NCI-H1092 (cell line): ENCODE results near the gene SPATS2.
"Not testable (repeated sequence)": the region's sequence is repeated elsewhere in the genome, so short reads cannot be mapped to it uniquely, and the experiment has no call there.

Experiments used
- DNase-seq: peaks from one replicate; lab custom pipeline; 2025; lab: John Stamatoyannopoulos, UW

Gene SPATS2

DNA sequence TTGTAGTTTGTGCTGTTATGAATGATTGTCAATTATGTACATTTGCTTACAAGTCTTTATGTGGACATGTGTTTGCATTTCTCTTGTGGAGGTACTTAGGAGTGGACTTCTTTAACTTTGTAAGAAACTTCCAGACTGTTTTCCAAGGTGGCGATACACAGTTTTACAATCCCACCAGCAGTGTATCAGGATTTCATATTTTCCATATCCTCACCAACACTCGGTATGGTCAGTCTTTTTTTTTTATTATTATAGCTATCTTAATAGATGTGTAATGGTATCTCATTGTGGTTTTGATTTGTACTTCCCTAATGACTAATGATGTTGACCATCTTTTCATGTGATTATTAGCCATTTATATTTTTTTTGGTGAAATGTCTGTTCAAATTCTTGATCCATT lies 97.9 kb downstream of the SPATS2 start:
- no peak for DNase-seq

- no peak for DNase-seq
Measured at GRCh38 chr12:49470986-49471385, 103.7 kb downstream of the SPATS2 start.

DNA sequence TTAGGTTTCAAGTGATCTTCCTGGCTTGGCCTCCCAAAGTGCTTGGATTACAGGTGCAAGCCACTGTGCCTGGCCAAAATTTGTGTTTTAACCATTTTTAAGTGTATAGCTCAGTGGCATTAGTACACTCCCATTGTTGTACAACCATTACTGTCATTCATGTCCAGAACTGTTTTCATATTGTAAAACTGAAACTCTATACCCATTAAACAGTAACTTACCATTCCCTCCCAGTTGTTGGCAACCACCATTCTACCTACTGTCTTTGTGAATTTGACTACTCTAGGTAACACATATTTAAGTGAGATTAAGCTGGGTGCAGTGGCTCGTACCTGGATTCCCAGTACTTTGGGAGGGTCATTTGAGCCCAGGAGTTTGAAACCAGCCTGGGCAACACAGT lies 104.3 kb downstream of the SPATS2 start:
- DNase-seq = no peak

- no peak for DNase-seq
Measured at GRCh38 chr12:49476091-49476490, 108.8 kb downstream of the SPATS2 start.

DNA sequence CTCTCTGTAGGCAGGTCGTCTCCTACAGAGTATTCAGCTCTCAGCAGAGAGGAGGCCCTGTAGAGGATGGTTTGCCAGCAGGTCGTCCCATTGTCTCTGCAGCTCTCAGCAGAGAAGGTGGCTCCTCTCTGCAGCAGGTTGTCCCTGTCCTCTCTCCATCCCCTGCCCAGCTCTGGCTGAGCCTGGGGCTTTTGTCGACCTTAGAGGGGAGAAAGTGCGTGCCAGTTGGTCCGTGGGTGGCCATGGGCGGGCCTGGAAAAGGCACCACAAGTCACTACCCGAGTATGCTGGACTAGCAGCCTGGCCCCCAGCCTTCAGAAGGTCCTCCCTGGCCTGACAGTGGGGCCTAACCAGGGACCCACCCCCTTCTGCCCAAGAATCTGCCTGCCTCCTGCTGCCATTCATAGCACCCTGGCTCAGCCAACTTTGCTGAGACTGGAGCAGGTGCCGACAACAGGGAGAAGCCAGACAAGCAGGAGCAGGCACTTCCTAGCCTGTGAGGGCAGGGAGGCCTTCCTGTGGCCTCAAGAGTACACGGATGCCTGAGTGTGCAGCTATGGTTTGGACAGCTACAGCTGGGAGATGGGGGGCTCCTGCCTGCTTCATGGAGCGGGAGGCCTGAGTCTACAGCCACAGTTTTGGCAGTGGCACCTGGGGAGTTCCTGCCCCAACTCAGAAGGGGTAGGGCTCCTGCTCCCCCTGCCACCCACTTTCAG lies 111.8 kb downstream of the SPATS2 start:
- no peak for DNase-seq

- no peak for DNase-seq
Measured at GRCh38 chr12:49482095-49483051, 115.1 kb downstream of the SPATS2 start.

- no peak for DNase-seq
Measured at GRCh38 chr12:49483619-49484018, 116.4 kb downstream of the SPATS2 start.

DNA sequence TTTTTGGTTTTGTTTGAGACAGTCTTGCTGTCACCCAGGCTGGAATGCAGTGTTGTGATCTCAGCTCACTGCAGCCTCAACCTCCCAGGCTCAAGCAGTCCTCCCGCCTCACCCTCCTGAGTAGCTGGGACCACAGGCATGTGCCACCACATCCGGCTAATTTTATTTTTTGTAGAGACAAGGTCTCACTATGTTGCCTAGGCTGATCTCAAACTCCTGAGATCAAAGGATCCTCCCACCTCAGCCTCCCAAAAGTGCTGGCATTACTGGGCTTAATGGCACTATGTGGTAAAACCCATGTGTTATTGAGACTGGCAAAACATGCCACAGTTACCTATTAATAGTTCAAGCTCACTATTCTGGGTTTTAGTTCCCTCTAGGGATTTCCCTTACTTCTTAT lies 120.3 kb downstream of the SPATS2 start:
- no peak for DNase-seq

- no peak for DNase-seq
Measured at GRCh38 chr12:49489154-49489553, 121.9 kb downstream of the SPATS2 start.

DNA sequence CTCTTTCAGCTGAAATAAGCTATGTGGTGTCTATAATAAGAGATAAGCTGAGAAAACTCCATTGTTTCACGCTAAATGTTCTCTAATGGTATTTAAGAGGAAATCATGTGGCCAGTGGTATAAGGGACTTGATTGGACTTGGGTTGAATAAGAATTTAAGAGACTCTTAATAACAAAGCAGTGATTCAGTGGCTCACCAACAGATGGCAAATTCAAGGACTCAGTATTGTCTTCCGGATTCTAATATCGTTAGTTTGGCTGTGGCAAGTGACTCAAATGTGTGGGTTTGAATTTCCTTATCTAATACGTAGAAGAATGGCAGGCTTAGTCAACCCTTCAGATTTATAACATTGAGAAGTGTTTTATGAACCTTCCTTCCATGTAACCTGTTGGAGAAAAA lies 122.5 kb downstream of the SPATS2 start:
- no peak for DNase-seq

GRCh38 chr12:49491823-49492222 lies 124.6 kb downstream of the SPATS2 start:
- DNase-seq = no peak

- no peak for DNase-seq
Measured at GRCh38 chr12:49493900-49494299, 126.6 kb downstream of the SPATS2 start.

GRCh38 chr12:49496417-49497360 lies 129.4 kb downstream of the SPATS2 start:
- DNase-seq = no peak

- no peak for DNase-seq
Measured at GRCh38 chr12:49501895-49502294, 134.6 kb downstream of the SPATS2 start.

DNA sequence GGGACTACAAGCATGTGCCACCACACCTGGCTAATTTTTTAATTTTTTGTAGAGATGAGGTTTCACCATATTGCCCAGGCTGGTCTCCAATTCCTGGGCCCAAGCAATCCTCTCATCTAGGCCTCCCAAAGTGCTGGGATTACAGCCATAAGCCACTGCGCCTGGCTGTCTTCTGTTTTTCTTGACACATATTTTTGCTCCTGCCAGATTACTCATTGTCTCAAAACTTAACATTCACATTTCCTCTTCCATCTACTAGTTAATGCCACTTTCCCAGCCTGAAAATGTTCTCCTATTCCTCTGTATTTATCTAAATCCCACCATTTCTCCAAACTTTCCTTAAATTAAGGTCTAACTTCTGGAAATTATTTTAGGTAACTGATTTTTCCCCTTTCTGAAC lies 135.3 kb downstream of the SPATS2 start:
- no peak for DNase-seq

DNA sequence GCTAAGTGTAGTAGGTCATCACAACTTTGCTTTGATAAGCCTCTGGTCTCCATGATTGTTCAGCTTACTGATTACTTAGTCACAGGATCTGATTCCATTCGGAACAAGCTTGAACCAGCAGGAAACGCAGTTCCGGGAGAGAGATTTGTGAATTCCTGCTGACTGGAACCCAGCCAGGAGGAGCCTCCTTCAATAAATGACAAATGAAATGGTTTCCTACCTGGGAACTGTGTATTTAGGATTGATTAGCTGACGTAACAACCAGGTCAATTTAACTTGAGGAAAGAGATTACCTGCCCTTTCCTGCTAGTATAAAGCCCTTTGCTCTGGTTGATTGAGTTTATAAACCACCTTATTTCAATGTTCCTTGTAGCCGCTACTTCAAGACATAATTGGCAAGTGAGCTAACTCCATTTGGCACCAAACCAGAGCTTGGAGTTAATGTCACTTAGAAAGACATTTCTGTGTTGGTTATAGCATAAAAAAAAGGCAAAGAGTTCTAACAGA lies 136.5 kb downstream of the SPATS2 start:
- no peak for DNase-seq

GRCh38 chr12:49505672-49506071 lies 138.4 kb downstream of the SPATS2 start:
- DNase-seq = no peak

GRCh38 chr12:49507139-49507538 lies 139.9 kb downstream of the SPATS2 start:
- DNase-seq = no peak

DNA sequence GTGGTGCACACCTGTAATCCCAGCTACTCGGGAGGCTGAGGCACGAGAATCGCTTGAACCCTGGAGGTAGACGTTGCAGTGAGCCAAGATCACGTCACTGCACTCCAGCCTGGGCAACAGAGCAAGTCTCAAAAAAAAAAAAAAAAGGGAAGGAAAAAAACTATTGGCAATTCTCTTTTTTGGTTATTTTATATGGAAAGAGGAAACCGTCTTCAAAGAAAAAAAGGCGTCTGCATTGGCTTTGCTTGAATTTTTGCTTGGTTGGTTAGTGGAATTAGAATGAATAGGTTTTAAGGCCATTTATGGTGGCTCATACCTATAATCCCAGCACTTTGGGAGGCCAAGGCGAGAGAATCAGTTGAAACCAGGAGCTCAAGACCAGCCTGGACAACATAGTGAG lies 142.4 kb downstream of the SPATS2 start:
- not testable (repeated sequence) for DNase-seq

DNA sequence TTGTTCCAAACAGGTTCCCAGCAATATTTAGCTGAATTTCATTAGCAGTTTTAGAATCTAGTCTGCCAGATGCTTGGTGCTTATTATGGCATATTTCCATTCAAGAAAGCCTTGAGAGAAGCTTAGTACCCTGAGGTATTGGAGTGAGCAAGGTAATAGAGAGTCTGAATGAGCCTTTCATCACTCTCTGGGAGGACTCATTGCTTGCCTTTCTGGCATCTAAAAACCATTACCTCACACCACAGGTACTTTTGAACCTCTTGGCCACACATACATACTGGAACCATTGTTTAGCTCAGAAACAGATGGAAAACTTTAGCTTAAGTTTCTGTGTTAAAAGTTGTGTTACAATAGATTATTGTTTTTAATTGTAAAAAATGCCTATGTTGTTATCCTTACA lies 144.1 kb downstream of the SPATS2 start:
- no peak for DNase-seq

- DNase-seq = no peak
Measured at GRCh38 chr12:49512546-49512945, 145.3 kb downstream of the SPATS2 start.

DNA sequence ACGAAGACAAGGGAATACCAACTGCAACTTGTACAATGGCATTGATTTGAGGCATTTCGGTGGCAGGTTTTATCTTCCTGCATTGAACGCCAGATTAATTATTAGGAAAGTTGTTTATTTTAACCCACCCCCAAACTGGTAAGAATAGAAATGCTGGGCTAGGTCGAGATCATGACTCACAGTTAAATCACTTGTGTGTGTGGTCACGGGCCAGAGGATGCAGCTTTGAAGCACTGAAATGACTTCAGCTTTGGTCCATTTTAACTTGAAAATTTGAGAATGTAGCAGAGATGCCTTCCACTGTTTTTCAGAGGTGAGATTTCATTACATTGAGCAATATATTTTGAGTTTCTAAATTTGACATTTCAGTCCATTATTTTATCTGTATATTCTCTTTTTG lies 148.0 kb downstream of the SPATS2 start:
- DNase-seq = no peak
